SK-N-SH treated with all-trans-retinoic acid at 6 μM for 48 hours (cell line): ENCODE measurements around the gene ZSWIM6.

Experiments
- ARNTL ChIP-seq: fragments of 450-650 bp; formaldehyde crosslinking; IDR thresholded peaks from 2 replicates; pipeline ENCODE4 v1.5.0; 2020; ENCODE audit warnings: low read depth, mild to moderate bottlenecking, moderate library complexity, borderline replicate concordance
- BACH2 ChIP-seq: fragments of 250-450 bp; sonication (Bioruptor Pico); IDR thresholded peaks from 2 replicates; pipeline ENCODE4 v1.9.0; 2021; ENCODE audit warnings: mild to moderate bottlenecking, borderline replicate concordance
- PPARA ChIP-seq: fragments of 250-450 bp; sonication (Bioruptor Pico); IDR thresholded peaks from 2 replicates; pipeline ENCODE4 v1.5.0; 2020; ENCODE audit warnings: mild to moderate bottlenecking, borderline replicate concordance
- RARB ChIP-seq: fragments of 250-450 bp; sonication (Bioruptor Pico); IDR thresholded peaks from 2 replicates; pipeline ENCODE4 v1.8.0; 2021; ENCODE audit warnings: mild to moderate bottlenecking, moderate library complexity
- ZC3H10 ChIP-seq: fragments of 250-450 bp; sonication (Bioruptor Pico); IDR thresholded peaks from 2 replicates; pipeline ENCODE4 v1.5.1; 2021; ENCODE audit warnings: mild to moderate bottlenecking, moderate library complexity
- ZFP3 ChIP-seq: fragments of 250-450 bp; sonication (Bioruptor Pico); IDR thresholded peaks from 2 replicates; pipeline ENCODE4 v1.5.0; 2020; ENCODE audit warnings: mild to moderate bottlenecking, moderate library complexity
- ZNF565 ChIP-seq: fragments of 450-650 bp; formaldehyde crosslinking; conservative IDR thresholded peaks from 2 replicates; pipeline ENCODE4 v1.5.0; 2020; ENCODE audit warnings: low read depth, mild to moderate bottlenecking, moderate library complexity
- ZNF70 ChIP-seq: fragments of 450-650 bp; formaldehyde crosslinking; IDR thresholded peaks from 2 replicates; pipeline ENCODE4 v1.5.0; 2020; ENCODE audit warnings: mild to moderate bottlenecking, moderate library complexity
- TF ChIP-seq, protein P1 (sequence below): fragments of 250-450 bp; sonication (Bioruptor Pico); IDR thresholded peaks from 2 replicates; pipeline ENCODE4 v1.5.1; 2020; ENCODE audit warnings: low read depth, mild to moderate bottlenecking, moderate library complexity
- TF ChIP-seq, protein P2 (sequence below): fragments of 250-450 bp; sonication (Bioruptor Pico); IDR thresholded peaks from 2 replicates; pipeline ENCODE4 v1.8.0; 2021; ENCODE audit warnings: low read depth, mild to moderate bottlenecking, moderate library complexity, borderline replicate concordance
- TF ChIP-seq, protein P3 (sequence below): fragments of 250-450 bp; sonication (Bioruptor Pico); IDR thresholded peaks from 2 replicates; pipeline ENCODE4 v1.8.0; 2020; ENCODE audit warnings: mild to moderate bottlenecking, moderate library complexity, borderline replicate concordance

GRCh38 chr5:61407706-61408270, 75.7 kb downstream of the ZSWIM6 start:
- TF ChIP-seq, protein P1, sequence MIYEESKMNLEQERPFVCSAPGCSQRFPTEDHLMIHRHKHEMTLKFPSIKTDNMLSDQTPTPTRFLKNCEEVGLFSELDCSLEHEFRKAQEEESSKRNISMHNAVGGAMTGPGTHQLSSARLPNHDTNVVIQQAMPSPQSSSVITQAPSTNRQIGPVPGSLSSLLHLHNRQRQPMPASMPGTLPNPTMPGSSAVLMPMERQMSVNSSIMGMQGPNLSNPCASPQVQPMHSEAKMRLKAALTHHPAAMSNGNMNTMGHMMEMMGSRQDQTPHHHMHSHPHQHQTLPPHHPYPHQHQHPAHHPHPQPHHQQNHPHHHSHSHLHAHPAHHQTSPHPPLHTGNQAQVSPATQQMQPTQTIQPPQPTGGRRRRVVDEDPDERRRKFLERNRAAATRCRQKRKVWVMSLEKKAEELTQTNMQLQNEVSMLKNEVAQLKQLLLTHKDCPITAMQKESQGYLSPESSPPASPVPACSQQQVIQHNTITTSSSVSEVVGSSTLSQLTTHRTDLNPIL (CRISPR knock-in tag): no peak
- TF ChIP-seq, protein P2, sequence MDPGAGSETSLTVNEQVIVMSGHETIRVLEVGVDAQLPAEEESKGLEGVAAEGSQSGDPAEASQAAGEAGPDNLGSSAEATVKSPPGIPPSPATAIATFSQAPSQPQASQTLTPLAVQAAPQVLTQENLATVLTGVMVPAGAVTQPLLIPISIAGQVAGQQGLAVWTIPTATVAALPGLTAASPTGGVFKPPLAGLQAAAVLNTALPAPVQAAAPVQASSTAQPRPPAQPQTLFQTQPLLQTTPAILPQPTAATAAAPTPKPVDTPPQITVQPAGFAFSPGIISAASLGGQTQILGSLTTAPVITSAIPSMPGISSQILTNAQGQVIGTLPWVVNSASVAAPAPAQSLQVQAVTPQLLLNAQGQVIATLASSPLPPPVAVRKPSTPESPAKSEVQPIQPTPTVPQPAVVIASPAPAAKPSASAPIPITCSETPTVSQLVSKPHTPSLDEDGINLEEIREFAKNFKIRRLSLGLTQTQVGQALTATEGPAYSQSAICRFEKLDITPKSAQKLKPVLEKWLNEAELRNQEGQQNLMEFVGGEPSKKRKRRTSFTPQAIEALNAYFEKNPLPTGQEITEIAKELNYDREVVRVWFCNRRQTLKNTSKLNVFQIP (CRISPR knock-in tag): no peak
- no peak for TF ChIP-seq ARNTL (CRISPR knock-in tag)
- no peak for TF ChIP-seq PPARA
- TF ChIP-seq ZNF70: no peak
- TF ChIP-seq, protein P3, sequence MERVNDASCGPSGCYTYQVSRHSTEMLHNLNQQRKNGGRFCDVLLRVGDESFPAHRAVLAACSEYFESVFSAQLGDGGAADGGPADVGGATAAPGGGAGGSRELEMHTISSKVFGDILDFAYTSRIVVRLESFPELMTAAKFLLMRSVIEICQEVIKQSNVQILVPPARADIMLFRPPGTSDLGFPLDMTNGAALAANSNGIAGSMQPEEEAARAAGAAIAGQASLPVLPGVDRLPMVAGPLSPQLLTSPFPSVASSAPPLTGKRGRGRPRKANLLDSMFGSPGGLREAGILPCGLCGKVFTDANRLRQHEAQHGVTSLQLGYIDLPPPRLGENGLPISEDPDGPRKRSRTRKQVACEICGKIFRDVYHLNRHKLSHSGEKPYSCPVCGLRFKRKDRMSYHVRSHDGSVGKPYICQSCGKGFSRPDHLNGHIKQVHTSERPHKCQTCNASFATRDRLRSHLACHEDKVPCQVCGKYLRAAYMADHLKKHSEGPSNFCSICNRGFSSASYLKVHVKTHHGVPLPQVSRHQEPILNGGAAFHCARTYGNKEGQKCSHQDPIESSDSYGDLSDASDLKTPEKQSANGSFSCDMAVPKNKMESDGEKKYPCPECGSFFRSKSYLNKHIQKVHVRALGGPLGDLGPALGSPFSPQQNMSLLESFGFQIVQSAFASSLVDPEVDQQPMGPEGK: no peak
- TF ChIP-seq ZNF565 (CRISPR knock-in tag): no peak
- no peak for TF ChIP-seq ZC3H10 (CRISPR knock-in tag)
- no peak for TF ChIP-seq BACH2 (CRISPR knock-in tag)
- no peak for TF ChIP-seq ZFP3 (CRISPR knock-in tag)
- no peak for TF ChIP-seq RARB (CRISPR knock-in tag)
